ENCODE data around the gene IFNGR1. TPM values are rescaled to one million over a fixed set of nuclear protein-coding genes. Genes with fewer than 3 reads are reported as not detected.

Gene IFNGR1
- total RNA-seq, 1 donor from 2014 or later, result 52.7 TPM

DNA sequence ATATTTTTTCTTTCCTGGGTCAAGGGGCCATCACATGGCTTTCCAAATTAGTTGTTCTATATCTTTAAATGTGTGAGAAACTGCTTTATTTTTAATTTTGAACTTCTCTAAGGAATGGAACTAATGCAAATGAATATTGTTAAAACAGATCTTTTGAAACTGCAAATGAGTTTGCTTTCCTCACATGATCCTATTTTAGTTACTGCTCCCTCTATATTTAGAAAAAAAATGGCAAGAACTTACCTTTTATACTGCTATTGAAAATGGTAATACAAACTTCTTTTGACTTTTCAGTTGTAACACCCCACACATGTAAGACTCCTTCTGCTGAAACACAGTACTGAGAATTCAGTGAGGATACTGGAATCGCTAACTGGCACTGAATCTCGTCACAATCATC lies 15.9 kb downstream of the IFNGR1 start:
- H3K9me3 Mint-ChIP-seq (ENCODE audit: low read depth), result no peaks in the 10 kb centered on the region
- TF ChIP-seq, protein P1, sequence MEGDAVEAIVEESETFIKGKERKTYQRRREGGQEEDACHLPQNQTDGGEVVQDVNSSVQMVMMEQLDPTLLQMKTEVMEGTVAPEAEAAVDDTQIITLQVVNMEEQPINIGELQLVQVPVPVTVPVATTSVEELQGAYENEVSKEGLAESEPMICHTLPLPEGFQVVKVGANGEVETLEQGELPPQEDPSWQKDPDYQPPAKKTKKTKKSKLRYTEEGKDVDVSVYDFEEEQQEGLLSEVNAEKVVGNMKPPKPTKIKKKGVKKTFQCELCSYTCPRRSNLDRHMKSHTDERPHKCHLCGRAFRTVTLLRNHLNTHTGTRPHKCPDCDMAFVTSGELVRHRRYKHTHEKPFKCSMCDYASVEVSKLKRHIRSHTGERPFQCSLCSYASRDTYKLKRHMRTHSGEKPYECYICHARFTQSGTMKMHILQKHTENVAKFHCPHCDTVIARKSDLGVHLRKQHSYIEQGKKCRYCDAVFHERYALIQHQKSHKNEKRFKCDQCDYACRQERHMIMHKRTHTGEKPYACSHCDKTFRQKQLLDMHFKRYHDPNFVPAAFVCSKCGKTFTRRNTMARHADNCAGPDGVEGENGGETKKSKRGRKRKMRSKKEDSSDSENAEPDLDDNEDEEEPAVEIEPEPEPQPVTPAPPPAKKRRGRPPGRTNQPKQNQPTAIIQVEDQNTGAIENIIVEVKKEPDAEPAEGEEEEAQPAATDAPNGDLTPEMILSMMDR (IDR thresholded peaks at IDR 0.05), result no peak
- H3K4me3 Mint-ChIP-seq (ENCODE audit: unreplicated experiment), result no peak overlapping the region
- H3K36me3 Mint-ChIP-seq (ENCODE audit: low read depth), result peaks cover 35% of the 10 kb centered on the region
- no peak for DNase-seq (ENCODE audit: low spot score)
- H3K27me3 Mint-ChIP-seq (ENCODE audit: low read depth), result no peaks in the 10 kb centered on the region
- H3K4me1 Mint-ChIP-seq (ENCODE audit: low read depth), result peaks cover 9% of the 10 kb centered on the region
- H3K27ac Mint-ChIP-seq (ENCODE audit: unreplicated experiment), result no peak overlapping the region

DNA sequence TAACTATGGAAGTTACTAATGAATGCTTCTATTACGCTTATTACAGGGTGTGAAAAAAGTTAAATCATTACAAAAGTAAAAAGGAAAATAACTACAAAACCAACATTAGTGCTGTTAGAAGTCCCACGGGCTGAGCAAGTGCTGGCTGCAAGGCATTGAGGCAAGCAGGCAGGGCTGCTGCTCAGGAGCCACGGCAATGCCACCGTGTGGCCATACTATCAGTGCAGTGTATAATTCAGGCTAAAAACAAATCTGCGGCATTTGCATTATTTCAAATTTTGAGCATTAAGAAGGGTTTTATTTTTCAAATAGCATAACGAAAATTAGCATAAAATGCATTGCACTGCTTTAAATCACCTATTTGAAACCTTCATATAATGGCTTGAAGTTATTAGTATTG lies 17.1 kb downstream of the IFNGR1 start:
- TF ChIP-seq, protein P1 (IDR thresholded peaks at IDR 0.05), result peak; percentile 58
- H3K4me3 Mint-ChIP-seq (ENCODE audit: unreplicated experiment), result no peak overlapping the region
- H3K27me3 Mint-ChIP-seq (ENCODE audit: low read depth), result no peaks in the 10 kb centered on the region
- H3K36me3 Mint-ChIP-seq (ENCODE audit: low read depth), result peaks cover 40% of the 10 kb centered on the region
- H3K27ac Mint-ChIP-seq (ENCODE audit: unreplicated experiment), result no peak overlapping the region
- H3K9me3 Mint-ChIP-seq (ENCODE audit: low read depth), result no peaks in the 10 kb centered on the region
- peaks cover 5% of the 10 kb centered on the region for H3K4me1 Mint-ChIP-seq (ENCODE audit: low read depth)
- no peak for DNase-seq (ENCODE audit: low spot score)

DNA sequence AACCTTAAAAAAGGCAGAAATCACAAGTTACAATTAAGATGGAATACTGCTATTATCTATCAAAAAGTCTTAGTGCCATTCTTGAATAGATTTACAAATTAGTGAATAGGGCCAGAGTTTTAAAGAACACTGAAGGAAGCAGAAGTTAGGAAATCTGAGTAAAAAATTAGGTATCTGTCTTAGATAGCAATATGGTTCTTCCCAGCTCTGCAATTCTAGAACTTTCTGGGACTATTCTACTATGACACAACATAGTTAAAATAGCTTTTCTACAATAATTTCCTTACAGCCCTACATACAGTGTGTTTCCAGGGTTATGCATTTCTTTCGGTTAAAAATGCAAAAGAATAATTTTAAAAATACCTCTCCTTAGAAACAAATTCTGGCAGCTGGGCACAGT lies 18.2 kb downstream of the IFNGR1 start:
- H3K36me3 Mint-ChIP-seq (ENCODE audit: low read depth), result peaks cover 43% of the 10 kb centered on the region
- H3K4me3 Mint-ChIP-seq (ENCODE audit: unreplicated experiment), result no peak overlapping the region
- TF ChIP-seq, protein P1 (IDR thresholded peaks at IDR 0.05), result no peak

DNA sequence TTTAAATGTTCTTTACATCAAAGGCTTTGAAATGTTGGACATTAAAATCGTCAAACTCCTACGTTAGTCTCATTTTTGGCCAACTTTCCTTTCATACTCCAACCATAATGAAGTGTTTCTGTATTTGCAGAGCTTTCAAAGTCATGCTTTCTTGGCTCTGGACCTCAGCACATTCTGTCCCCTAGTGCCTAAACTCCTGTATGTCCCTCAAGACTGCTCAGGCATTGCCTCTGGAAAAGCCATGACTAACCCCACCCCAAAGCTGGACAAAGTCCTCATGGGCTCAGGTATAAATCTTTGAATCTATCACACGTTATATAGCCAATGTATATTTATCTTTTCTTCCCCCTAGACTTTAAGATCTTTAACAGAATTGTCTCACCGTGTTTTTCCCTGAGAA lies 18.9 kb downstream of the IFNGR1 start:
- Mint-ChIP-seq H3K36me3 (ENCODE audit: low read depth) (peaks cover 38% of the 10 kb centered on the region), H3K4me1 (ENCODE audit: low read depth) (no peaks in the 10 kb centered on the region), H3K27ac (ENCODE audit: unreplicated experiment) (no peak overlapping the region), H3K4me3 (ENCODE audit: unreplicated experiment) (no peak overlapping the region), H3K9me3 (ENCODE audit: low read depth) (no peaks in the 10 kb centered on the region), H3K27me3 (ENCODE audit: low read depth) (no peaks in the 10 kb centered on the region)
- TF ChIP-seq, protein P1 (IDR thresholded peaks at IDR 0.05), result no peak
- no peak for DNase-seq (ENCODE audit: low spot score)

More for the DNA sequence above, 18.2 kb downstream of the IFNGR1 start:
- no peak for DNase-seq (ENCODE audit: low spot score)
- Mint-ChIP-seq H3K27me3 (ENCODE audit: low read depth) (no peaks in the 10 kb centered on the region), H3K27ac (ENCODE audit: unreplicated experiment) (no peak overlapping the region), H3K4me1 (ENCODE audit: low read depth) (no peaks in the 10 kb centered on the region), H3K9me3 (ENCODE audit: low read depth) (no peaks in the 10 kb centered on the region)

DNA sequence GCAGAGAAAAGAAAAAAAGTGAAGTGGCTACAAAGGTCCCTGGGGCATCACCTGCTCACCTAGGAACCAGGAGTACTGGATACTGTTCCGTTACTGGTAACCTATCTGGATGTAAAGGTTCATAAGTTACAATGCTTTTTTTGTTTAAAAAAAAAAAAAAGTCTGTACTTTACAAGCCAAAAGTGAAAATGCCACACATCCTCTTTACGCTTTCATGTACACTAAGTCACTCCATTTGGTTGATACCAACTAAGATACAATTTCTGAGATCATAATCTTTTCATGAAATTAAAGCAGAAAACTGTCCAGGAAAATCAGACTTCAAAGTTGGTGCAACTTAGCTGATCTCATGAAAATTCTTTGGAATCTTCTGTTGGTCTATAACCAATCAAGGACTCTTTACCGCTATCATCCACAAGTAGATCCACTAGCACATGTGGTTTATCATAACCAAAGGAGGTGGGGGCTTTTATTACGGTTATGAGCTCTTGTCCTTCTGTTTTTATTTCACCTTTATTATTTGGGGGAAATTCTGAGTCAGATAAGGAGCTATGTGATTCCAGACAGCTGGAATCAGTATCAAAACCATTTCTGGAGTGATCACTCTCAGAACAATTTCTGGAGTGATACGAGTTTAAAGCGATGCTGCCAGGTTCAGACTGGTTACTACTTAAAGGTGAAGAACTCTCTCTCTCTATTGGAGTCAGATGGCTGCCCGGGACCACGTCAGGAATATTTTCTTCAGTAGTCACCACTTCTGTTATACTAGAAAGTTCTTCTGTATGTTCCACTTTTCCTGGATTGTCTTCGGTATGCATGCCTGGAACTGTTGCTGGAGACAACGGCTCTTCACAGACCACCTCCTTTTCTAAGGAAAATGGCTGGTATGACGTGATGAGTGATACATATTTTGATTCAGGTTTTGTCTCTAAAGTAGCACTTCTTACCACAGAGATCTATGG lies 21.2 kb downstream of the IFNGR1 start:
- TF ChIP-seq, protein P1 (IDR thresholded peaks at IDR 0.05), result no peak
- Mint-ChIP-seq H3K27me3 (ENCODE audit: low read depth) (no peaks in the 10 kb centered on the region), H3K9me3 (ENCODE audit: low read depth) (no peaks in the 10 kb centered on the region), H3K4me3 (ENCODE audit: unreplicated experiment) (no peak overlapping the region), H3K36me3 (ENCODE audit: low read depth) (peaks cover 23% of the 10 kb centered on the region), H3K4me1 (ENCODE audit: low read depth) (no peaks in the 10 kb centered on the region), H3K27ac (ENCODE audit: unreplicated experiment) (no peak overlapping the region)
- DNase-seq (ENCODE audit: low spot score), result no peak

All from chondrocyte (in vitro differentiated cells).